GM23248 (cell line): ENCODE results near the gene RPL10A.

Experiments
- EZH2 ChIP-seq: fragments of 200-600 bp; sonication (generic); IDR thresholded peaks from 2 replicates; pipeline ENCODE4 v1.6.1; 2018; ENCODE audit warnings: antibody characterized with exemption, mild to moderate bottlenecking; ENCODE audit not compliant: insufficient read depth, poor library complexity, severe bottlenecking
- EZH2phosphoT487 ChIP-seq: fragments of 200-600 bp; sonication (generic); IDR thresholded peaks from 2 replicates; pipeline ENCODE4 v1.6.1; 2018; ENCODE audit warnings: antibody characterized with exemption, moderate library complexity, mild to moderate bottlenecking, low read depth; ENCODE audit not compliant: insufficient read depth

DNA sequence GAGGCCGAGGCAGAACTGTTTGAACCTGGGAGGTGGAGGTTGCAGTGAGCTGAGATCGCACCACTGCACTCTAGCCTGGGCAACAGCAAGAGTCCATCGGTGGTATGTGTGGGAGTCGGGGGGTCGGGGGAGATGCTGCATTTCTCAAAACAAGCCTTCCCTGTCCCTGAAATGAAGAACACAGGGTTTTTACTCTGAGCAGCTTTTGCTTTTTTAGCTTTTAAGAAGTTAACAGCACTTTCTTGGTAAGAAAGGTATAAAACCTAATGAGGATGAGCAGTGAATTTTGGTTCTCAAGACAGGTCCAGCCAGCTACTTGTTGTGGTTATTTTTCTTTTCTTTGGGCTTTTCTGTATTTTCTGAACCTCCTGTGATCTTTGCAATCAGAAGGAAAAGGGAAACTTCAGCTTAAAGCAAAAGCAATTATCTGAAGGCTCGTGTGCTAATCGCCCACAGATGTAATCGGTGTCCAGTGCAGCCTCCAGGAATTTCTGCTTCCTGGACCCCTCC is 3.7 kb downstream of the RPL10A start:
- TF ChIP-seq EZH2phosphoT487 (no peak), EZH2 (no peak)
